Stimulated activated CD4-positive, alpha-beta T cell treated with anti-CD3 and anti-CD28 coated beads, Interleukin-1b, Interleukin-23, amount 100 ng/mL, for 48 hours (primary cell): Measurements from ENCODE around the gene KCNE2.

Source experiments
- DNase-seq: peaks from one replicate; pipeline ENCODE4 v3.0.0-alpha.2; 2020

The KCNE2 gene, protein sequence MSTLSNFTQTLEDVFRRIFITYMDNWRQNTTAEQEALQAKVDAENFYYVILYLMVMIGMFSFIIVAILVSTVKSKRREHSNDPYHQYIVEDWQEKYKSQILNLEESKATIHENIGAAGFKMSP

DNA sequence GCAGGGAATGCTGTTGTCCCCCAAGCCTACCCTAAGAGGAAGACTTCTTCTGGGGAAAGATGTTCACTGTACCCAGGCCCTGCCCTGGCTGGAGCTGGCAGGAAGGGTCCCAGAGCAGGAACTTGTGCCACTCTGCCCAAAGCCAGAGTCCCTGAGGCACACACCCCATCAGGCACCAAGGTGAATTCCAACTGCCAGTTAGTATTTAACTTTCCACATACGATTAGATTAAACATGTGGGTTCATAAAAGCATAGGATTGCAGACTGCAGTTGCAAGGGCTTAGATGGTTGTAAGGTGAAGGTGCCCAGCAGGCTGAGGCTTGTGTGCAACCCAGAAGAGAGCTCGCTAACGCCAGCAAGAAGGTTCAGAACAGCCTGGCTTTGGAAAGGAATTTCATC lies at the start of gene KCNE2:
Gene KCNE2, plus strand, starts transcription at position 274 of the 400 bp plus-strand sequence. CDS start 6,473 bp downstream, outside the sequence.
- DNase-seq: no peak

DNA sequence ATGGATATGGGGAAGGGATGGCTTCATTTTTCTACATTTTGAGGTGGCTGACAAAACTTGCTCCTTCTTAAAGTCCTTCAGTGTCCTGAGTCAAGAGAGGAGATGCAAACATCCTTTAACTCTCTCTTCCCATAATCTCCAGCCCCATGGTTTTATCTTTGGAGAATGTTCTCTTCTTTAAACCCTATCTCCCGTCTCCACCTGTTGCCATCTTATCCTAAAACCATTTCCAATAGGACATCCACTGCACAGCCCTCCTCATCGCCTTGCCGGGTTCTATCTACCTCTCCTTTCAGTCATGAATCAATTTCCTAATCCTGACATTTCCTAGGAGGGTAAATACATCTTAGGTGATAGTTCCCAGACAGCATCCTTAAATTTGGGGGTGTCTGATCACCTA lies 44.2 kb upstream of the KCNE2 start:
- no peak for DNase-seq

DNA sequence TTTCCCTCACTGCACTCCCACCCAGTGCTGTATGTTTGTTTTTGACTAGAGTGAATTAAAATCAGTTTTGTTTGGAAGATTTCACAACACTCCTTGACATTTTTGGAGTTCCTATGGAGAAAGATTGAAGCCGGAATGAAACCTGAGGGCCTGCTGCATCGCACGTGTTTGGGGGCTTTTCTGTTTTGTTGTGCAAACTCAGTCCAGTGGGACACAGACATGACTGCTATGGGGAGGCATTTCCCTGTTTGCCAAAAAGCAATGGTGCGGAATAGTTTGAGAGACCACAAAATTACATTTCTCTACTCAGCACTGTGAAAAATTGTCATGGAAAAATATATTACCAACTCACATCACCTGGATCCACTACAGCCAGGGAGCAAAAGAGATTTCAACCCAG lies 43.8 kb upstream of the KCNE2 start:
- no peak for DNase-seq

DNA sequence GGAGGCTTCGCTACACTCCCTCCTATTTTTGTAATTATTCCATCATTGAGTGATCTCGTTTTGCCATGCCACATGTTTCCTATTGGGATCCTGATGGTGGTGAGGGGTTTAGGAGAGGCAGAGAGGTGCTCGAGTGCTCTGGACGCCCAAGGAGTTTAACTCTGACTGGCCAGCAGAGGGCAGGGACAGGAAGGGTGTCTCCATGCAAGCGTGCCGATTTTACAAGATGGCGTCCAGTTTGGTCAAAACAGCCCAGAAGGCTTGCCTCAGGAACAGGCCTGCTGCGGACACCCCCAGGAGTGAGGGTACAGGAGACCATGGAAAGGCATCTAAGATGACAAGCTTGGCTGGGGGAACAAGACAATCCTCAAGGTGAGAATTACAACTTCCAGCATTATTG lies 33.8 kb upstream of the KCNE2 start:
- no peak for DNase-seq

DNA sequence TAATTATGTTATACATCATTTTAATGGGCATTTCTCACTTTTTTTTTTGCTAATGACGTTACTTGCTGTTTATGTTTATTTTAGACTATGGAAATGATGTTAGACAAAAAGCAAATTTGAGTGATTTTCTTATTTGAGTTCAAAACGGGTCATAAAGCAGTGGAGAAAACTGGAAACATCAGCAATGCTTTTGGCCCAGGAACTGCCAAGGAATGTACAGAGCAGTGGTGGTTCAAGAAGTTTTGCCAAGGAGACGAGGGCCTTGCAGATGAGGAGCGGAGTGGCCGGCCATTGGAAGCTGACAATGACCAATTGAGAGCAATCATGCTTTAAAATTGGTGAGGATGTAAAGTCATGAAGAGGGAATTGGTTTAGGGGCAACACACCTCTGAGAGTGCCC lies 32.1 kb upstream of the KCNE2 start:
- DNase-seq: no peak

DNA sequence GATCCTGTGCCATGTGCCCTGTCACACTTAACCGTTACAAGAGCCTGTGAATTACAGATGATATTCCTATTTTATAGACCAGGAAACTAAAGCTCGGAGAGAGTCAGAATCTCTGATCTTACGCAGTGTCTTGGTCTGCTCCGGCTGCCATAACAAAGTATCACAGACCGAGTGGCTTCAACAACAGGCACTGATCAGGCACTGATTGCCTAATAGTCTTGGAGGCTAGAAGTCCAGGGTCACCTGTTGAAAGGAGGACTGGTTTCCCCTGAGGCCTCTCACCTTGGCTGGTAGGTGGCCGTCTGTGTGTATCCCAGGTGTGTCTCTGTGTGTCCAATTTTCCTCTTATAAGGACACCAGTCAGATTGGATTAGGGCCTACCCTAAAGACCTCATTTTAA lies 31.5 kb upstream of the KCNE2 start:
- no peak for DNase-seq

DNA sequence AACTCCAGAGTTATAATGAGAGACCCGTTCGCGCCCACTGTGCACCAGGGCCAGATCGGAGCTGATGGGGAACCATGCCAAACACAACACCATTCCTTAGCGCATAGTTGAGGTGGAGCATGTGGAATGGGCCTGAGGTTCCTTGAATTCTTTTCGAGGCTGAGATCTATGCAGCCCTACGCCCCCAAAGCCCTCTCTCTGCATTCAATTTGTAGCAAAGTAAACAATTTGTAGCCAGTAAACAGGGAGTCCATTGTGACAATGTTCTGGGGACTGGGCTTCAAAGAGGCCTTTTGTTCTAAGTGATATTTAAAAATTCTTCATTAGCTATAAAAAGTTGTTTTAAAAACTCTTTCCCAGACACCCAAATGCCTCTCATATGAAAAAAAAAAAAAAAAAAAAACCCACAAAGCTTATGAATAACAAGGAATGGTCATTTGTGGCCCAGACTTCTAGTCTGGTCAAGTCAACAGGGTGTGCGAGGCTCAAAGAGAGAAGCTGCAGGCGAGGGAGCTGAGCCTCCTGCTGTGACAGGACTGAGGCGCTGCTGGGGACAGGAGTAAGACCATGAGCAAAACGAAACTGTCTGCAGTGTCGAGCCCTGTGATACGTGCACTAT lies 30.6 kb upstream of the KCNE2 start:
- DNase-seq: no peak

DNA sequence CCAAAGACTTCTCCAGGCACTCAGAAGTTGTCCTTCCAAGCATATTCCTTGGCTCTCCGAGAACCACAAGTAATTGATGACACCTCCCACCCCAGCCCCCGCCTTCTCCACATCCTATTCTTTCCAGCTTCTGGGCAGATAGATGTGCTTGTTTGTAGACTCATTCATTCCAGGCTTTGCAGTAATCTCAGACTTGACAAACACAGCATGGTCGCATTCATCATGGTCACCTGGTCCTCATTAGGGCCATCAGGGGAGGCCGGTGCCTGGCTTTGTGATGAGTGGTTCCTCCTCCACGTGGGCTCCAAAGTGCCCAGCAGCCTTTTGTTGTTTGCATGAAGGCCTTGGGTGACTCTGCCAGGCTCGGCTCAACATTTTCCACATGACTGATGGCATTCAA lies 28.5 kb upstream of the KCNE2 start:
- DNase-seq: no peak

DNA sequence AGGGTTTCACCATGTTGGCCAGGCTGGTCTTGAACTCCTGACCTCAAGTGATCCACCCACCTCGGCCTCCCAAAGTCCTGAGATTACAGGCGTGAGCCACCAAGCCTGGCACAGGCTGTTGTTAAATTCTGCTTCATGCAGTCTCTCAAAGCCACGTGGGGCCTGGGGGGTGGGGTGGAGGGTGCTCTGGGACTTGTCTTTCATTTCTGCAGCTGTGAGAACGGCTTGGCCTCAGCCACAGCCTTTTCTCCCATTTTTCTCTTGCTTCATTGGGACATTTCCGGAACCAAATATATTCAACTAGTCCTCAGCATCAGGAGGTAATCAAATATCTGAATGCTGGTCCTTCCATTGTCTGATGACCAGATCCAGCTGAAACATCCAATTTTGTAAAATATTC lies 27.6 kb upstream of the KCNE2 start:
- no peak for DNase-seq

DNA sequence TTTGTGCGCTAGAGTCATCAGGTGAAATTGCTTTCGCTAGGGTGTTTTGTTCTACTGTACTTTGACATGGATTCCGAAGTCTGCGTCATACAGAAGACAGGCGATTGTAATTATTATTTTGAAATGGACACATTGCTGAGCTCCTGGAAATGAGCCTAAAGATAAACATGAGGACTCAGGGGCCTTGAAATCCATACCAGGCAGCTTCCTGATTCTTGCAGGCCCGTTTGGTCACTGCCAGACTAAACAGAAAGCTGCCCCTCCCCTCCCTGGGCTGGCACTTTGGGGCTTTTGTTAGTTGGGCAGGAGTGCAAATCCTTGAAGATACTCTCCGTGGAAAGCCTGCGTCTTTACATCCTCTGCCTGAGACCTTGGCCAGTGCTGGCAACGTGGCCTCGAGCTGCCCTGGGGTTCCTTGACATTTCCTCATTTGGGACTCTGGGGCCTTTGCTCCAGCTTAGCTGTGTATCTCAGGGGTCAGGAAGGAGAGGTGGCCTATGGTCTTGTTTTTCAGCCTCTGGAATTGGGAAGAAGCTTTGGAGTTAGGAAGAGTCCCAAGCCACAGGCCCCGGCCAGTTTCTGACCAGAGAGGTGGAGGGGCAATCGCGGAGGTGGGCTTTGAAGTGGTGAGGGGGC lies 26.9 kb upstream of the KCNE2 start:
- no peak for DNase-seq

DNA sequence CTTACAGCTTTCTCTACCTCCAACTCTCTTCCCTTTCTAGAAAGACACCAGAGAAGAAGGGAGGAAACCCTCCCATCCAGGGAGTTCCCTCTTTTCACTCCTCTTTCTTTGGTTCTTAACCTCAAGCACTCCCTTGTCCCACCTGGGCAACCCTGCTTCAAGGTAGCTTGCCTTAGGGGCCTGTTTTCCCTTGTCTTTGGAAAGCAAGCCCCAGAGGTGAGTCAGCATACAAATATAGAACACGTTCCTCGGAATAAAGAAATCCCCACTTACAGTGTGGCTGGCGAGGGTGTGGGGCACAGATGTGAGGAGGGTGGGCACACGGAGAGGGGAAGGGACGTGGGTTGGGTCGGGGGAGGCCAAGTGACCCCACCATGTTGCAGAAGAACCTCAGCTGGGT lies 26.1 kb upstream of the KCNE2 start:
- no peak for DNase-seq

DNA sequence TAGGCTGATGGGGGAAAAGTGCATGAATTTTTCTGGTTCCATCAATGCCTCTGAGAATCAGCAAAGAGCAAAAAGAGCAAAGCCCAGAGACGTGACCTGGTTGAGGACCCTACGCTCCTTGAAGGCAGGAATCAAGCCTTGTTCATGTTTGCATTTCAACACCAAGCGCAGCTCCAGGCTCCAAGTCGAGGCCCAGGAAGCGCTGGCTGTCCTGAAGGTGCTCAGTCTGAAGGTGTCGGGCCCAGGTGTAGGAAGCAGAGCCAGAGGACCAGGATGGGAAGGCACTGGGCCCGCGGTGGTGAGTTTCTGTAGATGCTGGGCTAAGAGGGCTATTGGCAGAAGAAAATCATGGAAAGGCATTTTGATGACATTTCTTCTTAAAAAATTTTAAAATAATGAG lies 25.6 kb upstream of the KCNE2 start:
- no peak for DNase-seq

DNA sequence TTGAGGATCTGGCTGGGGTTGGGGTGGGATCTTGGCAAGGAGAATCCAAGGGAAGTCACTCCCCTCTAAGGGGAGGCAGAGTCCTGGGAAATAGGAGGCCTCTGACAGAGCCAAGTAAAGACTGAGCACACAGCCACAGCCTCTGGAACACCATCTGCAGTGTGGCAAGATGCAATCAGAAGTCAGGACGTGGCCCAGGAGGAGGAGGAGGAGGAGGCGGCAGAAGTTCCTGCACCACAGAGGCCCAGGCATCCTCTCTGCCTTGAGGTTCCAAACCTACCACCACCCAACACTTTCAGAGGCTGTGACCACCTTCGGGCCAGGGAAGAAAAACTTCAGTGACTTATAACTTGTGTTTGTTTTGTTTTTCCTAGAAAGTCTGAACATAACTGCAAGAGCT lies 23.7 kb upstream of the KCNE2 start:
- no peak for DNase-seq

DNA sequence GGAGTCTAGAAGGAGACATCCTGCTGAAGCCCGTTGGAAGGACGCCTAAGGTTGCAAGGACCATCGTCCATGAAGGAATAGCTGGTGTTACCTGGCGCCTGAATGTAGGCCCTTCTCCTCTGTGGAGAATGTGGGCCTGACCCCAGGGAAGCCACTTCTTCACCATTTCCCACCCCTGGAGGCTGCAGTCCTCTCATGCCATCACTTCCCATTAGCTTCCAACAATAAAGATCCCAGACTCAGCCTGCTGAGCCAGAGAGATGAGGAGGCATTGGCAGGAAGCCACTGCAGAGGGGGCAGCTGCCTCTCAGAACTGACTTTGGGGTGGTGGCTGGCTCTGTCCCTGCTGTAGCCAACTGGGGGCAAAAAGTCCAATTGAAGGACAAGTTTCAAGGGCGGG lies 21.3 kb upstream of the KCNE2 start:
- no peak for DNase-seq

DNA sequence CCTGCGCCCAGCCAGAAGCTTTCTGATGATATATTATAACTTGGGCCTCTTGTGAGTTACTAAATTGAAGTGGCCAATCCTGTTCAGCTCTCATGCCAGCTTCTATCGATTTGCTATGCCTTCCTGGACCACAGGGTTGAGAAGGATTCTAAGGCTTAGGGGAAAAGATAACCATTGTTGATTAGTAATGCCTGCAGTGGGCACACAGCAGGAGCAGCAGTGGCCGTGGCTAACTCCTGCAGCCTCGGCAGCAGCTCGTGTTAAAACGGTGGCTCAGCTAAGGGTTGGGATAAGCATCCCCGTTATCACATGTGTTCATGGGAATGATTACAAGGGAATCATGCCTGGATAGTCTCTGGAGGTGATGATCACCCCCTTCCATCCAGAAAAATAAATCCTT lies 20.5 kb upstream of the KCNE2 start:
- DNase-seq: no peak

DNA sequence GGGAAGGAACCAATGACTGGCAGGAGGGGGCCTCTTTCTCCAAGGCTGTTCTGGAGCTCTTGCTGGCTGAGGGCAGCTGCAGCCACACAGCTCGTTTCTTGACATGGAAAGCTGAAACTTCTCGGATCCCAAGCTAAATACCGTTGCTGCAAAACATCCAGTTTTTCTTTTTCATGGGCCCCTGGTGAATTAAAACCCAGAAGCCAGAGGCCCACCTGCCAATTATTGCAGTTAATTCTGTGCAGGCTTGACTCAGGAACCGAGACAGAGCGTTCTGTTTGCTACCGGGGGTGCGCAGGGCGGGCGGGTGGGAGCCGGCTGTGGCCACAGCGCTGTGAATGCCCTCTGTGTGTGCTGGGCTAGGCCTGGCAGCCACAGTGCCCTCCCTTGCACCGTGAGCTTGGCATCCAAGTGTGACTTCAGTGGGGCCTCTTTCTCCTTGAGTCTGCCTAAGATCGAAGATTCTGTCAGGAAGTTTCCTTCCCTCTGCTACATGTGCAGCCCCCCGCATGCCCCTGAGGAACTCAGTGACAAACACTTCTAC lies 19.9 kb upstream of the KCNE2 start:
- DNase-seq: no peak

DNA sequence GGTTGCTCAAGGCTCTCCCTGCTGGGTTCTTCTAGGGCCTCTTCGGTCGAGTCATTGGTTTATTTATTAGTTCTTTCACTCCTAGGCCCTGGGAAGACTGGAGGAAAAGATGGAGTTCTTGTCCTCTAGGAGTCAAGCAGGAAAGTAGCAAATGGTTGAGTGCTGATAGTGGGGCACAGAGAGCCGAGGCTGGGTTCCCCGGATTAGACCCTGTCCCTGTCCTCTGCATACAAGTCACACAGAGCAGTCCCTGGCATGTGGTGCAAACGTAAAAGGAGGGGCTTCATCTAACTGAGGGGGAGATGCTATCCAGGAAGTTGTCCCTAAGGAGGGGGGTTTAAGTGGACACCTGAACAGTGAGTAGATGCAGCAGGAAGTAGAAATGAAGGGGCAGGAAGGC lies 19.2 kb upstream of the KCNE2 start:
- no peak for DNase-seq

DNA sequence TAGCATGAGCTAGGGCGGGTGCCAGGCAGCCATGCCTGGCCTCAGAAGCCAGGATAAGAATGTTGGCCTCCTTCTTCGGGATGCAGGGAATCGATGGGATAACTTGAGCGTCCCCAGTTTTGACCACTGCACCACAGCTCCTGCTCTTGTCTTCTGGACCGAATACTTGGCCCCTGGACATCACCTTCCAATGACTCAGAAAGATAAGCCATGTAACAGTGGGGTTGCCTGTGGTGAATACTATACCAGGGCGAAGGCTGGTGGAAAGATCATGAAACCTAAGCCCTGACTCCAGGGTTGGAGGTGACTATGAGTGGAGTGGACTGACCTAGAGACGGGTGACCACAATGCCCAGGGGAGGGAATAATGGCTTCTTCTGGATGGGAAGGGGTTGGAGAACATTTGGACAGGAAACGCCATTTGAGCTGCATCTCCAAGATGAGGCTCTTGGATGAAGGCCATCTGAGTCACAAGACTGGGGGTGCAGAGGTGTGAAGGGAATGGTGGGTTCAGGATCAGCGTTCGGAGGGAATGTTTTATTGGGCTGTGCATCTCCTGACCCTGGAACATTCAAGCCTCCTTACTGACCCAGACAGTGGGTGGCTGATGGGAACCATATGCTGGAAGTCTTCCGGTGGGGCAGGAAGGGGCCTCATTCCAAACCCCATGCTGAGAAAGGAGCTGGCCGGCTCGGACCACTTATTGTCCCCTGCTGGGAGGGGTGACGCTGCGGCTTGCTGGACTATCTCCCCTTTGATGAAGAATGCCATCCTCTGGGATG lies 18.5 kb upstream of the KCNE2 start:
- no peak for DNase-seq

DNA sequence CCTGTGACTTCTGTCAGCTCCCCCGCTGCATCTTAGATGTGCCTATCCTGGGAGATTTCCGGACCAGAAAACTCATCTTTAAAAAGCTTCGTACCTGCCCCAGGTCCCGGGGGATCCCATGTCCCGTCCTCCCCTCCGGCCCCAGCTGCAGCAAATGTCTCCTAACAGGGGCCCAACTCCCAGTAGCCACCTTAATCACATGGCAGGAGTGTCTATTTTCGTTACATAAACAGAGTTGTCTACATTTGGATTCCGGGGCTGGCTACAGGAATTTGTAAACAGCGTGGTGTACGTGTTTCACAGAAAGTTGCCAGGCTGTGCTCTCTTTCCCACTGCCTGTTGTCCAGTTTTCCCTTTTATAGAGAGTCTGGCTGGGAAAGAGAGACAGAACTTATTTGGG lies 17.9 kb upstream of the KCNE2 start:
- no peak for DNase-seq

DNA sequence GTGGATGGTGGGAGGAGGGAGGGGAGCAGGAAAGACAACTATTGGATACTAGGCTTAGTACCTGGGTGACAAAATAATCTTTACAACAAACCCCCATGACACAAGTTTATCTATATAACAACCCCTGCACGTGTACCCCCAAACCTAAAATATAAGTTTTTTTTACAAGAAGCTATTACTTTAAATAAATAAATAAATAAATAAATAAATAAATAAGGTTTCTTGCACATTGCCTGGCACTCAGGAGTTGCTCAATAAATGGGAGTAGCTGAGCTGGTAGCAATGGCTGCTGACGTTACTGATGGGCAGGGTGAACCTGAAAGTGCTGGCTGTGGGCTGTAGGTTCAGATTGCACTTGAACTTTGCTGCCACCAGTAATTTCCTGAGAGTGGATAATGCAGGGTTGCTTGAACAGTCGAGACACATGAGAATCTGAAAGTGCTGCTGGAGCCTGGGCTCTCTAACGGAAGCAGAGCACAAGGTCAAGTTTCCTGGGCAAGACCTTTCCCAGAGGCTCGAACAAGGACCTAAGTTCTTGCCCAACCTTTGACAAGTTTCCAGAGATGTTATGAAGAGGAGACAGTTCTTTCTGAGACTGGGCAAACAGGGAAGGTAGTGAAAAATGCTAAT lies 14.8 kb upstream of the KCNE2 start:
- no peak for DNase-seq

DNA sequence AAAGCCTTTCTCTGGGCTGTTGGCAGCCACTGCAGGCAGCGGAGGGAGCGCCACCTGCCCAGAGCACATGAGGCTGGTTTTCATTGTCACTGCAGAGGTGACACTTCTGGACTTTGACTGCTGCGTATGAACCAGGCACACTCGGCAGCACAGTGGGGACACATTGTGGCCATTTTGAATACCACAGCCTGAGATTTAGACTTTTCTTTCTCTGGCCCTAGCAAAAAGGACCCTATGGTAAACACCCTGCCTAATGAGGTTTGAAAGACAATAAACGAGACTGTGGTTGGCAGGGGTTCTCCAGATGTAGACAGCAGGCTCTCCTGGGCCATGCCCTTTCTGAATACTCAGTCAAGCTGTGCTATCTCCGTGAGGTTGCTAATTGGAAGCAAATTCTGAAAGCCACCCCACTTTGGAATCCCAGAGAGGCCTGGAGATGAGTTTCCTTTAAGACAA lies 12.0 kb upstream of the KCNE2 start:
- peak; percentile 32 for DNase-seq

DNA sequence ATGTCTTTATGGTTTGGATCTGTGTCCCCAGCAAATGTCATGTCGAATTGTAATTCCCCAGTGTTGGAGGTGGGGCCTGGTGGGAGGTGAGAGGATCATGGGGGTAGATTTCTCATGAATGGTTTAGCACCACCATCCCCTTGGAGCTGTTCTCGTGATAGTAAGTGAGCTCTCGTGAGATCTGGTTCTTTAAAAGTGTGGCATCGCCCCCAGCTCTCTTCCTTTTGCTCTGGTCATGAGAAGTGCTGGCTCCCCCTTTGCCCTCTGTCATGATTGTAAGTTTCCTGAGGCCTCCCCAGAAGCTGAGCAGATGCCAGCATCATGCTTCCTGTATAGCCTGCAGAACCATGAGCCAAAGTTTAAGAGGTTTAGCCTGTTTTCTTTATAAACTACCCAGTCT lies 11.2 kb upstream of the KCNE2 start:
- no peak for DNase-seq

DNA sequence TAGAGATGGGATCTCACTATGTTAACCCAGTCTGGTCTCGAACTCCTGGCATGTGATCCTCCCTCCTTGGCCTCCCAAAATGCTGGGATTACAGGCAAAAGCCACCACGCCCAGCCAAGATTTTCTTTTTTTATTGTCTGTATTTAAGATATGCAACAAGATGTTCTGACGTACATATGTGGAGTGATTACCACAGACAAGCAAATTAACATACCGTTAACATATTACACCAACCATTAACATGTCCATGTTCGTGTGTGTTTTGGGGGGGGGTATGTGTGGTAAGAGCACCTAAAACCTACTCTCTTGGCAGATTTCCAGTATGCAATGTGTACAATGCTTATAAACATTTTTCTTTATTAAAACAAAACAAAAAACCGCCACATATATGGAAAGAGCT lies 10.6 kb upstream of the KCNE2 start:
- no peak for DNase-seq
